MM.1S (cell line): Measurements from ENCODE around the gene INPP5F.

Experiments
- EZH2 ChIP-seq: fragments of 300-600 bp; sonication (generic); optimal IDR thresholded peaks from 2 replicates; pipeline ENCODE3; 2017; ENCODE audit warnings: low read depth, mild to moderate bottlenecking, antibody characterized with exemption, low read length, mixed read lengths
- EZH2phosphoT487 ChIP-seq: fragments of 300-600 bp; sonication (generic); IDR thresholded peaks from 2 replicates; pipeline ENCODE4 v1.6.1; 2018; ENCODE audit warnings: antibody characterized with exemption, low read length

GRCh38 chr10:119849944-119850343, 124.1 kb downstream of the INPP5F start:
- no peak for TF ChIP-seq EZH2phosphoT487
- no peak for TF ChIP-seq EZH2
